Hematopoietic multipotent progenitor cell treated with erythropoietin and hydrocortisone succinate and interleukin-3 and kit ligand, for 17 days (in vitro differentiated cells): ENCODE results near the gene MTAP.
A peak's percentile ranks its signal among the peaks of the same experiment; 100 is the strongest.

Source experiments
- DNase-seq: peaks from one replicate; pipeline ENCODE4 v3.0.0-alpha.2; 2015; ENCODE audit warnings: low spot score

Gene MTAP

DNA sequence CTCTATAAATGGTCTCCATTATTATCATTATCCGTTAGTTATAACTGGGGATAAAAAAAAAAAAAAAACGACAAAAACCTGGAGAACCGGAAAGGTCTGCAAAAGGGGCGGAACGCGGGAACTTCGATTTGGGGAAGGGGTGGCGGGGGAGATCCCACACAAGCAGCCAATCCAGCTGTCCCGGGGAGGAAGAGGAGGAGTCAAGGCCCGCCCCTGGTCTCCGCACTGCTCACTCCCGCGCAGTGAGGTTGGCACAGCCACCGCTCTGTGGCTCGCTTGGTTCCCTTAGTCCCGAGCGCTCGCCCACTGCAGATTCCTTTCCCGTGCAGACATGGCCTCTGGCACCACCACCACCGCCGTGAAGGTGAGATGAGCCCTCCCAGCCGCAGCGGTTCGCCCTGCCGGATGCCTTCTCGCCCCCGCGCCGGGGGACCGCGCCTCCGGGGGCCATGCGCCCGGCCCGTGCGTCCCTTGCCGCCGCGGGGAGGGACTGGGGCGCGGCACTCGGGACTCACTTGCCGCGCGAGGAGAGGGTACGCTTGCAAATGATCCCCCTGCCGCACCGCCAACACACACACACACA is at the start of gene MTAP:
MTAP (plus strand) TSS at position 219 of the 583 bp plus-strand sequence; CDS start at position 332, 113 bp downstream.
- DNase-seq: peak; percentile 31

DNA sequence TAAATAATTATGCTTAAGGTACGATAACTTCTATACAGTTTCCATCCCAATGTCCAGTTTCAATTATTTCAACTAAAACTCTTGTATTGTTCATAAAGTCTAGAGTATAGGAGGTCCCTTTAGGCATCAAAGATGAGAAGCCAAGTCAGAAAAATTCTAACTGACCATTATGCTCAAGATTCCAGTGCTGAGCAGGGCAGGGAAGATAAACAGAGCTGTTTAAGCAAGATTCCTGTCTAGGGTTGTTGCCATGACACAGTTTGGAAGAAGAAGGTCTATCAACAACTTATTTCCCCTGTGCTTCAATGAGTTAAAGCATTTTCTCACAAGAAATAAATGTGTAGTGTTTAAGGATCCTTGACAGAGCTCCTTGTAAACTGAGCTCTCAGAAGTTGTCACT is 48.9 kb upstream of the MTAP start:
- DNase-seq: no peak

DNA sequence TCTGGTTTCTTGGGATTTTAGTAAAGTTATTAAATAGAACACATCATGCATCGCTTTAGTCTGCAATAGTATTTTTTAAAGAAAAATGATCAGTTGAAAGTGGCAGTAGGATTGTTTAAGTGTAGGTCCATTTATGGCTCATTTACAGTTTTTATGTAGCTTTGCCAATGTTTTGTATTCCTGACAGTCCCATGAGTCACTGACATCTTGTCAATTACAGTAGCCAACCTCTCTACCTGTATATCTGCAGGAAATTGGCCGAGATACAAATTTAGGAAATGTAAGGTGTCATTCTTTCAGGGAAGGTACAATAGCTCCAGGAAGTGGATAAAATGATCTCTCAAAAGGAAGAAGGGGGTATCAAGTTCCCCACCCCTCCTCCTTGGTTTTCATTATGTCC is 47.7 kb upstream of the MTAP start:
- no peak for DNase-seq

DNA sequence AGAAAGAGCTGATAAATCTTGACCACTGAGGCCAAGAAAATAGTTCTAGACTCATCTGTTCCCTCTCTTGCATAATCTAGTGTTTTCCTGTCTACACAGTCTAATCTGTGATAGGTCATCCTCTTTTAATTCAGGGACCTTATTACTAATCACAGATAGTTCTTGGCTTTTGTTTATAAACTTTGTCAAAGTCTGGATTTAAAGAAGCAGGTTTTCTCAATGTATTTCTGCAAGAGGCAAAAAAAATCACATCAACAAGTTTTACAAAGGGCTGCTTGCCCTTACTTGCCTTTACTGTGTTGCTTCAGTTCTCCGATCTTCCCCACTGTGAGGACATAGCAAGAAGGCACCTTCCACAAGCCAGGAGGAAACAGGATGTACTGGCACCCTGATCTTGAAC is 43.9 kb upstream of the MTAP start:
- DNase-seq: no peak

DNA sequence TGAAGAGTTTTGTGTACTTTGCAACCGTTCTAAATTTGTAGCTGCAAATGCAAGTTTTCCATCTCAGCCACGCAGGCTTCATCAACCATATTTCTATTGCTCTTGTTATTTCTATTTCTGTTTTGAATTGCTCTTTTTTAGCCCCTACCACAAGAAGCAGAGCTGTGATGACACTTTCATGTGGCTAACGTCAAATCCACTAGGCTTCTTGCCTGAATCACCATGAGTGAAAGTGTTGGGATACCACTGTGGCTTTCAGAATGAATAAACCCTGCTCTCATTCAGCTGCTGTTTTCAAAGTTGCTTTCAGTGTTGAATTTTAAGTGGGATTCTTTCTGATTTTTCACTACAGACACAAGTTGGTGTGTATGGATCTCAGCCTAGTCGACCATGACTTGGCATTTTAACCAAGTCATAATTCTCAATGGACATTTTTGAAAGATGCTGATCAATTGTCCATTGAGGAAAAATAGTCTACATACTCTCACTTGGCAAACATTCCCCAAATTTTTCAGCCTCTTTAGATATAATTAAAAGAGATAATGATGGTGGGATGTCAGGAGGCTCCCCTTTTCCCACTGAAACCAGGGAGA is 41.0 kb upstream of the MTAP start:
- no peak for DNase-seq

DNA sequence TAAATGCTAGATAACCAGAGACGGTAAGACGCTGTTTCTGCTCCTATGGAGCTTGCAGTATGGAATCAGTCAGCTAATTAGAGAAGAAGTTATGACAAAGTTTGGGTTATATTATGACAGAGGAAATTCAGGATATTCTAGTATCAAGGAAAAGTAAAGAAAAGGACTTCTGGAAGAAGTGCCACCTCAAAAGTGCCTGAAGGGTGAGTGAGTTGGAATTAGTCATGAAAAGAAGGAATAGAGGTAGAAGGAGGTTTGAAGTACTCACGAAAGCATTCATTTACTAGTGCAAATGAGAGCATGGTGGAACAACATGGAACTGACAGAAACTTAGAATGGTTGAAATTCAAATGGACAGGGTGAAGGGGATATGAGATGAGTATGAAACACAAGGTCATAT is 40.4 kb upstream of the MTAP start:
- DNase-seq: no peak

DNA sequence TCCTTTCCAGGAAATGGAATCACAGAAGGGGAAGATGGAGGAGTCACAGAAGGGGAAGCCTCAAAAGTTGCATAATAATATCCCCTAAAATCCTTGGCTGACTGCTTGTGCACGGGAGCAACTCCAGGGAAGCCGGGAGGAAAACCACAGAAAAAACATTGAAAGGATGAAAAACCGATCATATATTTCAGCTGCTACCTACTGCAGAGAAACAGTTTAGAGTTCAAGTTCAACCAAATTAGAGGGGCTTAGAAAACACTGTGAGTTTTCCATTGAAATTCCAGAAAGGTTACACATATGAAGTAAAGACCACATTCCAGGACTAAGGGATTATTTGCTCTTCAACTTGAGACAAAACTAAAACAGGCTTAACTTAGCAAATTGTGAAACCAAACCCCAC is 37.6 kb upstream of the MTAP start:
- no peak for DNase-seq

DNA sequence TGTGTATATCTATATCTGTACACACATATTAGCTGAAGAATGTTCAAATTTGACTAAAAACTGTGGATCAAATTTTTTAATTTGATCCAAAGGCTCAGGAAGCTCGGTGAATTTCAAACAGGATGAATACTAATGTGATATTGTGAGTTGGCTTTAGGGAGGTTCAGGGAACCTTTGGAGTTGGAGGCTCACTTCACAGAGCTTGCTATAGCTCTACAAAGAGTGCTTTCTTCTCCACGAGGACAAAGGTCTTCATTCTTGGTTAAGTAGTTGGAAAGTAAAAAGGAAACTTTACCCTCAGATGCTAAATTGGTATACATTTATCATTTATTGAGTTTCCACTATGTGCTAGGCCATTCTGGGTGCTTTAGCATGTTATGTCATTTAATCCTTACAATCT is 36.3 kb upstream of the MTAP start:
- no peak for DNase-seq

DNA sequence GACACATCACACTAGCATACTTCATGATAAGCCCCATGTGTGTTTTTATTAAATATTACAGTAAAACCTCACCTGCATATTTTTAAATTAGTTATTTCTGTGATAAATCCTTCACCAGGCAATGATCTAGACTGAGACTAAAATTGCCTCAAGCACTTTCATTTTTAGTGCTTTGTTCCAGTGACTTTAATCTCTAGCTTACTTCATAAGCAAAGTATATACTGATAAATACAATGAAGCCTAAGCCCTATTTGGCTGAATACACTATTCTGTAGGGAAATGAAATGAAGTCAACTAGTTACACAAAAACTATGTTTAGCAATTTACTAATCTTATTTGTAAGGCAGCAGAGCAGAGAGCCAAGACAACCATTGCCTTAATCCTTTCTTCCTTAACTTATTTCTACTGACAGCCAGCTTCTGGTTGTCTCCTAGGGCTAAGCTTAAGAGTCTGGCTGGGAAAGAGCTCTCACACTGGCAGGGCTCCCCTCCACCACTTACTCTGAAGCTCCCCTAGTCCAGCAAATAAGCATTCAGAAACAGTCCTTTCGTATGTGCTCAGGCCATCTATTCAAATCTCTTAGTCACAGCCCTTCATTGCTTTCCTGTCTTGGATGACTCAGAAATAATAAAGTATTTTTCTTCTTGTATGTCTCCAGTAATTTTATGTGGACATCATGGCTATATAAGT is 31.4 kb upstream of the MTAP start:
- DNase-seq: no peak

DNA sequence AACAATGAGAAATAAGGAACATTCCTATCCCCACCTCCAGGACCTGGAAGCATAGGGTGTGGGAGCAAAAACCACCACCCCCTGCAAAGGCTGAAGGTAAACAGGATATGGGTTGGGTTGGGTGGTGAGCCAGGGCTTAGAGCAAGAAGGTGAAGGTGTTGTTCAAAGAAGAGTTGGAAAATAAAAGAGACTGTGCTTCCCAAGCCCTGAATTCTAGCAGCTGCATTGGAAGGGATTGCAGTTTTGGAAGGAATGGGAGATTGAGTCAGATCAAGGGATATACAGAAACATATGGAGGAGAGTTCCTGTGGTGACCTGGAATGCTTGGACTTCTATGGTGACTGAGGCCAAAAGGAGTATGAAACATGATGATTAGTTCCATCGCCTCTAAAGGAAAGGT is 24.7 kb upstream of the MTAP start:
- DNase-seq: no peak

DNA sequence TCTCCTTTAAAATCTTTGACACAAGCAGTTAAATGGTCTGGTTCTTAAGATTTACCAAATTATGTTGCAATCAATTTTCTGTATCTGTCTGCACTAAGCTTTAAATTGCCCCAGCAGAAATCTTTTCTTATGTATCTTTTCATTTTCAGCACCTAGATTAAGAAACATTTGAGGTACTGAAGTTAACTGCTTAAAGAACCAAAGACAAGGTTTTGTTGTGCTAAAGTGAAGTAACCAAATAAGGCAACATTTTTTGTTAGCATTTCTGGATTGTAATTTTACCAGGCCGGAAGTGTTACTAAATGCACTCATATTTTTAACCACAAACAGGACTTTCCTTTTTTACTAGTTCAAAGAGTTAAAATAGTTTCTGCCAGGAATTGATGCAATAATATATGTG is 24.1 kb upstream of the MTAP start:
- DNase-seq: no peak

DNA sequence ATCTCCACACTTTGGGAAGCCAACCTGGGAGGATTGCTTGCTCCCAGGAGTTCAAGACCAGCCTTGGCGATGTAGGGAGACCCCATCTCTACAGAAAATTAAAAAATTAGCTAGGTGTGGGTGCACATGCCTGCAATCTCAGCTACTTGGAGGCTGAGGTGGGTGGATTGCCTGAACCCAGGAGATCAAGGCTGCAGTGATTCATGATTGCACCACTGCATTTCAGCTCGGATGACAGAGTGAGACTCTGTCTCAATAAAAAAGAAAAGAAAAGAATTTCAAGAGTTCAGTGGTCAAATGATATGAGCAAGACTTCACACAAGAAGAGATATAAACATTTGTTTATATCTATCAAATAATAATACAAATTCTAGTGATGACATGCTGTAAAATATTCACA is 23.0 kb upstream of the MTAP start:
- DNase-seq: no peak

DNA sequence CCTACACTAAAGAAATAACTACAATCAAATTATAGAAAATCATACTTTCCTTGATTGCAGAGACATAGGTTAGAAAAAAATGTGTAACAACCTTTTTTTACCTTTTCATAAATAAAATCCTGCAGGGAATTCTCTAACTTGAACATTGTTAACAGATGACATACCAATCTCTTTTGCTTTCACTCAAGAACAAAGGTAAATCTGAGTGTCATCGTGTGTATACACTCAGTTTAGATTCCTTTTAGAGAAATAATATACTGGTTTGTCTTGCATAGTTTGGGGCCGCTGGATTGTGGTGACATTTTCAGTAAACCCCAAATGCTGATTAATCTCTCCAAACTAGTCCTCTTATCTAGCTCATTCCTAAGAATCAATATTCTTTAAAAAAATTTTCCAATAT is 20.8 kb upstream of the MTAP start:
- DNase-seq: no peak

DNA sequence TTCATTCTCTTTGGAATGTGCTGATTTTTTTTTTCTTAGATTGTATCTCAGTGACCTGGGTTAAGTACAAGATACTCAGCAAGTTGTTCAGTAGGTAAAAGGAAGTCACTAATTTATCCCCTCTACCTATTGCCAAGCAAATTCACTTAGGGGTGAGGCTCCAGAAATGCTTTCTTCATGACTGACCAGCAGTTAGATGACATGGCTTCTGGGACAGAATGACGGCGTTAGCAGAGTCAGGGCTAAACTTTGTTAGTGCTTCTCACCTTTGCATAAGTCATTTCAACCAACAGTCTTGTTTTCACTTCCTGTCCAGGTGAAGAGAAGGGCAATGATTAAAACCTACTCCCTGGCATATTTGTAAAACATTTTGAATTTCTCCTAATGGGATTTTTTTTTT is 20.2 kb upstream of the MTAP start:
- no peak for DNase-seq

DNA sequence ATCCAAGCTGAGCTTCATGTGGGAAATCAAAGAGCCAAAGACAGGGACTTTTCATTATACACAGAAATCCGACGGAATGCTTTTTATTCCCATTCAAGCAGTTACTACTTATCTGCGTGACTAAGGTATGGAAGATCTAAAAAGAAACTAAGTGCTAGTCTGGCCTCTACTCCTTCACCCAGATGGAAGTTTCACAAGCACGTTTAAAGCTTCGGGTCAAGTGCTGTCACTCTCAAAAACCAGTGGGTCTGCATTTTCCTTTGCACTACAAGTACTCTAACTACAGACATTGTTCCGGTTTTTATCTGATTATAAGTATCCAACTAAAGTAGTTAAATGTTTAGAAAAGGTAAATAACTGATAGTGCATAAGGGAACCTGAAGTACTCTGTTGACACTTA is 13.7 kb upstream of the MTAP start:
- no peak for DNase-seq

DNA sequence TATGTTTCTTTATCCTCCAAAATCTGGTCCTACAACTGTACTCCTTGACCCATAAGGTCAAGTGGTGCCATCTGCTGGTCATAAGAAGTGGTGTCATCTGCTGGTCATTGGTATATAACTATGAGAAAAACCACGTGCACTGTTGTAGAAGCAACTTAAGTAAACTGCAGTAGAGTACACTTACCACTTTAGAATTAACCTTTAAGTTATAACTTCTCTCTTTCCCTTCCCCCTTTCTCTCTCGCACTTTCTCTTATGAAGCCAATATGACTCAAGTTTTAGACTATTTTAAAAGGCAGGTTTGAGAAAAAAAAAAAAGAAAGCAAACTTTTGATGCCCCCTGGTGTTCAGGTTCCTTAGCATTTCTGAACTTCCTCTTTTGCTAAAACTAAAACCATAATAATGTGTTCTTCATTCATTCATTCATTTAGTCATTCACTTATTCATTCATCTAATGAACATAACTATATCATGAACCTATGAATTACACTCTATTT is 12.8 kb upstream of the MTAP start:
- DNase-seq: peak; percentile 72

DNA sequence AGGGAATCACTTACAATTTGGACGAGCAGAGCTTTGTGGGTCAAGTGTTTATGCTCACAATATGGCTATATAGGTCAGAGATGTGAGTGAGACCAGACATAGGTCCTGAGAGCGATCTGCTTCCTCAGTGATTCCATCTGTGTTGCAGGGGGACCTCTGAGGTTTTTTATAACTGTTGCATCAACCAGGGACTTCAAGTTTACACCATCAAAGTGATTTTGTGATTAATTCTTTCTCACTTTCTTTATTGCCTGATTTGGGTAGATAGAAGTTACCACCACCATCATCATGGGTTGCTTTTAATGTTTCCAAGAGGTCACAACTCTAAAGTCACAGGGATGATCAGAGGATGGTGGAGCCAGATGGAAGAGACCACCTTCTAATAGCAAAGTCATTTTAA is 7.0 kb upstream of the MTAP start:
- DNase-seq: no peak

DNA sequence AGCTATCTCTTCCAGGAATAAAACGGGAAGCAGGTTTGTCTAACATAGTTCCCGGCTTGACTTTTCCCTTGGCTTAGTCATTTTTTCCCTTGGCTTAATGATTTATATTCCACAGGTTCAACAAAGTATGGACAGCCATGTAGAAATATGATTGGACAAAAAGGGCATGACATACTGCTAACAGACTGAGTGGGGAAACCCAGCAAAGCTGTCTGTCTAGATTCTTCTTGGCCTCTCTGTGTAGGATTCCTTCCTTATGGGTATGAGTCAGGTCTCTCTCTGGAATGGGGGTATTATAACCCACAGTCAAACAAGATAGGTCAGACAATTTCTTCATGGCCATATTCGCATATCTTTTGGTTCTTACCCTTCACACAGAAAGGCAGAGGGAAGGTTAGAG is 5.7 kb upstream of the MTAP start:
- DNase-seq: no peak

DNA sequence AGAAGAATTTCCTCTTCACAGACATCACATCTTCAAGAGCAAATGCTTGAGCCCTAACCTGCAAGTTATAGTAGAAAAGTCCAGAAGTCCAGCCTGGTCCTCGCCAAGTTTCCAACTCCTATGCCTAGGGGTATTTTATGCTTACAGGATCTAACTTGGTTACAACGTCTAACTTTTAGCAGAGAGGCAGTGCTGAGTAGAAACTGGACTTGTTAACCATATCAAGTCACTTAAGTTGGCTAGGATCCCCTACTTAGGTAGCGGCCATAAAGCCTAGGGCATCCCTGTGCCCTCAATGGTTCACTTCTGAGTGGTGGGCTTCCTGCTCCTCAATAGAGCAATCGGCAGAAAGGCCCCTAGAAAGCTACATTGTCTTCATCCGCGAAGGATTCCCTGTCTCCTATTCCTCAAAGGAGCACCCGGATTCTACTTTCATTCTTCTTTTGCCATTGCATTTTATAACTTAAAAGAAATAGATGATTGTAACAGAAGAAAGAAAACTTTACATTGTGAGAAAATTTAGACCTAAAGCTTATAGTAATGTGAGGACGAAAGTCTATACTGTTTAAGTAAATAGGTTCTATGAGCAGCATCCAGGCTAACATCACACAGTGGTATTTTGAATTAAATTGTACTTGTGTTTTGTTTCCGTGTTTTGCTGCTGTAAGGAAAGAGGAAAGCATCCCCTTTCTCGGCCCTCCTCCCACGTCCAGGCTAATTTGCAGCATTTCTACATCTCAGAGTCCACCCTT is 1.3 kb upstream of the MTAP start:
- no peak for DNase-seq

DNA sequence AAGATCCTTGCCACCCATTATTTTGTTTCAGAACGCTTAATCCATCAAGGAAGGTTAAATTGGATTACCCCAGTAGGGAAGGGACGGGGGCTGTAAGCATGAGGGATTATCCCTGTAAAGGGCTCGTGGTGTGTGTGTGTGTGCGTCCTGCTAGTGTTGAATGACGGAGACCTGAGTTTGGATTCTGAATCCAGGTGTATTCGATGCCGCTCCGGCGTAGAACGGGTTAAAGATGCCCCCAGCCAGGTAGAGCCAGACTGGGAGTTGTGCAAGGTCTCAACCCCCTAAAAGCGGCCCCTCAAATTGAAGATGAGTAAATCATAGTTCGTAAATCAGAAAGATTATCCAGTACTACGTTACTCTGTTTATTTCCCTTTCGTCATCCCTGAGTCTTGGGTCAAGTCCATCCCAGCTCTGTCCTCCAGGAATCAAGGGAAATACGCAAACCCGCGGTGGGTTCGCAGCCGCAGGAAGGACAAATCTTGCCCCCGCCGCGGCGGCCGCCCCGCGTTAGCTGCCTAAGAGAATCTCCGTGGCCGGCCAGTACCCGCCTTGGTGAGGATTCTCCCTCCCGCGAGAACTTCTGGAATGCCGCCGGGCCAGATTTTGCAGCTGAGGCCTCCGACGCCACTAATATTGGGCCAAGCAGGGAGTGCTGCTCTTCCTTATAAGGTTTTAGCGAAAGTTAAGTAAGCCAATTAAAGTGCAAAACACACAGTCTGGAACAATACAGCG is 586 bp upstream of the MTAP start:
- no peak for DNase-seq

DNA sequence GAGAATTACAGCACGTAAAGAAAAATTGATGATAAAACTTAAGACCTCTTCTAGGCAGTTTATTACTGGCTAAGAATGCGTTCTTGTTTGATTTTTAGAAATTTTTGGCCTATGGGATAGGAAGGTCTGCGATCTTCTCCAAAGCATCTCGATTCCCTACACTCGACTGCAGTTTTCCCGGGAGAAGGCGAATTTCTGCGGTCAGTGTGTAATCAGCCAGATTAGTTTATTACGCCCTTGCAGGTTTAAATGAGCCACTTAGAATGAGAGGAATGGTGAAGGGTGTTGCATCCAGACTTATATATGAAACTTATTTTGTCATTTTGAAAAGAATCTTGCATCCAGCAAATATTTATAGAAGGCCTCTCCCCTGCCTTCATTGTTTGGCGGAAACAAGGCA is 1.2 kb downstream of the MTAP start:
- DNase-seq: no peak

DNA sequence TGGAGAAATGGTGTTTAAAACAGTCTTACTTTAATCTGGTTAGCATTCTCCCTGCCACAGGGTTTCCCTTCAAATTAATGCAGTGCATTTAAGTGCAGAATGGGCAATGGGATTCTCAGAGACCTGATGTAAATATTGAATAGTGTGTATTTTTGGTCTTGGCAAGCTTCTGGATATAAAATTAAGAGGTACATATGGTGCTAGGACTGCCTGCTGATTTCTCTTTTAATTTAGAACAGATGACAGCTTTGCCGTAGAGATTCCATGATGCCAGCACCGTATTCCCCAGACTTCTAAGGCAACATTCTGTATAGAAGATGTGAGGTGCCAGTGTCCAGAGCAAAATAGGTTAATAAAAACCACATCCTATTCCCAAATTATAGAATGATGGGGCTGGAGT is 1.9 kb downstream of the MTAP start:
- no peak for DNase-seq
